Glomerular visceral epithelial cell (primary cell): ENCODE measurements around the gene CDS1.

Experiments used
- DNase-seq: peaks from one replicate; pipeline ENCODE4 v3.0.0-alpha.2; 2016; ENCODE audit errors: extremely low spot score

Gene CDS1

DNA sequence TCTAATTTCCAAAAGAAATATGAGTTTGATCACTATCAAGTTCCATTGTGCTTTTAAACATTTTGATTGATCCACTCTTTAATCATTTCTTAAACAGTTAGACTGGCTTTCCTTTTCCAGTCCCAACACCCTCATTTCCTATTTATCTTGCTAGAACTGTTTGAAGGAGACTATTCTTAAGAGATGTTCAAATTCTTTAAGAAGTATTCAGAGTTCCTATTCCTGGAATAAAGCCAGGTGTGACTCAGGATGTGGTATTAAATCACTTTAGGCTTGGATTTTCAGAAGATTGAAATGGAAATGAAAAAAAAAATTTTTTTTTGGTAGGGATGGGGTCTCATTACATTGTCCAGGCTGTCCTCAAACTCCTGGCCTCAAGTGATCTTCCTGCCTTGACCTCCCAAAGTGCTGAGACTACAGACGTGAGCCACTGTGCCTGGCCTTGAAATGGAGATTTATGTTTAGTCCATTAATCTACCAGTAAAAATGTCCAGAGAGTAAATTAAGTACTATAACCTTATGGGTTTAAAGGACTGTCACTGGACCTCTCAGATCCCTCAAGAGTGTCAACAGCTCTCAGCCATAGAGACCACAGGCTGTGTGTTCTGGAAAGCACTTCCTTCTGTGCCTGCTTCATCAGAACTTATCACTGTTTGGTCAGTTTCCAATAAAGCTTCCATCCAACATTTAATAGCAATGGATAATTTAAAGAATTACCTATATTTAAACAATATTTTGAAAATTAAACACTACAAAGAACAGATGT is 90.7 kb downstream of the CDS1 start:
- peak; percentile 80 for DNase-seq

DNA sequence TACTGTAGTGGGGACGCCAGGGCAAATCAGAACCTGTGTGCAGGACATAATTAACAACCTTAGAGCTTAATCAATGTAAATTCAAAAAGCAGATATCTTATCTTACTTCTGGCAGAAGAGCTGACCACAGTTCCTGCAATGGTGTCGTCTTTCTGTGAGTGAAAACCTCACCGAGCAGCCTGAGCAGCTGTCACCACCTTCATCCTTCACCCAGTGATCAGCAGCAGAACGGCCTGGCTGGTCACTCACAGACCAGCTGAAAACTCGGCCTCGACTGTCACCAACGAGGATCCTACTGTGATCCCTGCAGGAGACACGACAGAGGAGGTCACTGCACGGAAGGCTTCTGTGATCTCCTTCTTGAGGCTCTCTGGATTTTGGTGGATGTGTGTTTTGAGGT is 94.2 kb downstream of the CDS1 start:
- no peak for DNase-seq

GRCh38 chr4:84677995-84678394 is 95.1 kb downstream of the CDS1 start:
- DNase-seq, result no peak

- no peak for DNase-seq
These were observed 96.2 kb downstream of the CDS1 start for GRCh38 chr4:84678976-84679744.

DNA sequence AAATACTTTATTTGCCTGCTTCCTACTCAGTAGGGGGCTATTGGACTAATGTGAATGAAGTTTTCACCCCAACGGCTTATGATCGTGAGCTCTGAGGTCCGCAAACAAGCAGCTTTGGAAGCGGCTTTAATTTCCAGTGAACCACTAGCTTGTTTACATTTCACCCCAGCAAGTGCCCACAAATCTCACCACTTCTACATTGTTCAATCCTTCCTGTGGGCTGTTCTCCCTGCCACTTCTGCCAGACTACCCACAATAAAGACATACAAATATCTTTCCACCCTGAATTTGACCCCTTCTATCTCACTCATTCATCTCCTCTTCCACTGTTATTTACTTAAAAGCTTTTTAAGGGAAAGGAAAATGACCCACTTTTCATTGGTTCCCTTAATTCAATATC is 98.0 kb downstream of the CDS1 start:
- no peak for DNase-seq

GRCh38 chr4:84681486-84682274 is 98.8 kb downstream of the CDS1 start:
- peak; percentile 78 for DNase-seq

DNA sequence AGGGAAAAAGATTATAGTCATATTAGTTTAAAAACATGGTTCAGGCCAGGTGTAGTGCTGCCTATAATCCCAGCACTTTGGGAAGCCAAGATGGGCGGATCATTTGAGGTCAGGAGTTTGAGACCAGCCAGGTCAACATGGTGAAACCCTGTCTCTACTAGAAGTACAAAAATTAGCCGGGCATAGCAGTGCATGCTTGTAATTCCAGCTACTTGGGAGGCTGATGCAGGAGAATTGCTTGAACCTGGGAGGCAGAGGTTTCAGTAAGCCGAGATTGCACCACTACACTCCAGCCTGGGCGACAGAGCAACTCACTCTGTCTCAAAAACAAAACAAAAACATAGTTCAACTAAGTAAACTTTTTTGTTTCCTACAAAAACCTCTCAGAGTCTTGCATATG is 99.7 kb downstream of the CDS1 start:
- peak; percentile 16 for DNase-seq

DNA sequence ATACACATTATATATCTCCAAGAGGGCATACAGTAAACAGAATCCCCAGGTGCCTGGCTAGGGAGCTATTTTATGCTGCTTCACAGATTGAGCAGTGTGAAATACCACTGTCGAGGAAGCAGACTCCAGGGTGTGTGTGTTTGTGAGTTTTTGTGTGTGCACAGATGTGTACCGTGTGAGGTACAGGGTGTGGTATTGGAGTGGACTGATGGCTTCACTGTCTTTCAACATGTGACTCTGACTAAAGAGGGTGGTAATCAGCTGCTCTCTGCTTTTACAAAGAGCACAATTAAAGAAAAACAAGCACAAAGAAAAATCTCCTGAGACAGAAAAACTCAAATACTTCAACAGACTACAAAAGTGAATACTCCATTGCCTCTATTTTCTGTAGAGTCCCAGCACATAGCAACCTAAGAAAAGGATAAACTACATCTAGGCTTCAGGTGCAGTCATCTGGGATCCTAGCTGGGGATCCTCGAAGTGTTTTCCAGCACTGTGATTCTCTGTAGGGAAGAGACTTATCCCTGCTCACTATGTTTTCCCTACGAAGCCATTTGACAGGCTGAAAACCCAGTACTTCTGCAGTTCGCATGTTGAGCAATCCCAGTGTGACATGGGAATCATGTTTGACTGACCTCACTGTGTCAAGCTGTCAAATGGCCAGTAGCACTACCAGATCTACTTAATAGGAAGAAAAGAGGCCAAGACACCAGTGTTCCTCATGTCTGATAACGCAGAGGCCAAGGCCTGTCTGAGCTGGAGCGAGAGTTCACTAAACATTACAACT is 100.3 kb downstream of the CDS1 start:
- no peak for DNase-seq

GRCh38 chr4:84684361-84684760 is 101.4 kb downstream of the CDS1 start:
- no peak for DNase-seq

DNA sequence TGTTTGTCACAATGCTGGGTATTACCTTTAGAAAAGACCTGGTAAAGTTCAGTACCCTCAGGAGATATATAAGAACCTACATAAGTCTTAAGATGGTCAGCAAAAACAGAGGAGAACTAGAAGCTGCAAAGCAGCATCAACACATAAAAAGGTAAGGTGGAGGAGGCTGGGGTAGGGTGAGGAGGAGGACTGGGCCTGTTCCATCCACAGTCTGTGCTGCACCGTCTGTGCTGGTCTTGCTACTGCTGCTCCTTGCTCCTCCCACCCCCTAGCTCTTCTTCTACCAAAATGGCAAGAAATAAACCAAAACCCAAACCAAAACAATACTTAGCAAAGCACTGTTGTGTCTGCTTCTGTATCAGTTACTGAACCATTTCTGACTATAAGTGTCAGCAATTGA is 102.2 kb downstream of the CDS1 start:
- no peak for DNase-seq

DNA sequence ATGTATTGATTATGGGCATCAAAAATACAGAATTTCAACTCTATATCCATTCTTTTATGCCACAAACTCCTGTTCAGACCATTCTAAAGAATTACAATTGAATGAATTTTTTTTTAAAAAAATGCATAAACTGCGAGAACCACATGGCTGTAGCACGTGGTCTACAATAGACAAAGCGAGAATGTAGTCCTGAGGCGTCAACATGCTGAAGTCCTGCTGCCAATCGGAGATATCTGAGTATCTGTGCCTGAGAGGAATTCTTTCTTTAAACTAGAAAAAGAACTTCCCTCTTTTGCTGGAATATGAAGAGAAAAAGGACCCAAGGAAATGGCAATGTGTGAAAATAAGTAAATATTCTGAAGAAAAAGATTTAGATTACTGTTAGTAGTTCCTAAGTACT is 105.7 kb downstream of the CDS1 start:
- DNase-seq, result no peak

DNA sequence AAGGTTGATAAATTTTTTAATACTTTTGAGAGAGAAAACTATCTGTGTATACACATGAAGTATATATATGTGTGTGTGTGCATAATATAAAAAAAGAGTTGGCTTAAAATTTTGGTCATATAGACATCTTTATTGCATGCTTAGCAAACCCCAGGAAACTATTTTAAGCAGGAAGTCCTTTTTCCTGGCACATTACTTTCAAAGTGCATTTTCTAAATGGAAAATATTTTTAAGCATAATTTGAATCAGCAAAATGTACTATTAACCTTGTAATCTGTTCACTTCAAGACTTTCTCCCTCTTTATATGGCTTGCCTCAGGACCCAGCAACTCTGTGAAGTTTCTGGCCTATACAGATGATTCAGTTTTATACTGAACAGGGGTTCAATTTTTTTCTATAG is 106.3 kb downstream of the CDS1 start:
- DNase-seq, result no peak

DNA sequence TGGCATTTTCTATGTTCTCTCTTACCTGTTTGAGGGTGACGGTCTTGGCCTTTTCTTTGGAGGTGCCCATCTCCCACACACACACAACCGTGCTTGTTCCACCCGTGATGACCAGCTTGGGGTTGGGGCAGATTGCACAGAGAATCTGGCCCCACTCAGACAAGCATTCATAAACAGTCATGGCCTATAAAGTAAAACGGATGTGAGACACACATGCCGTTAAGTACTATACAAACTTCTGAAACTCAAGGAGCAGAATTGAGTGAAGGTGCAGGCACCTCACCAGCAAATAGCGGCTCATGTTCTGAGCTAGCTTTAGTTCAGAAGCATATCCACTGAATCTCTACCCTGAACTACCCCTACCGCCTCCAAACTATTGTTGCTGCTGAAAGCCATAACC is 107.6 kb downstream of the CDS1 start:
- no peak for DNase-seq

DNA sequence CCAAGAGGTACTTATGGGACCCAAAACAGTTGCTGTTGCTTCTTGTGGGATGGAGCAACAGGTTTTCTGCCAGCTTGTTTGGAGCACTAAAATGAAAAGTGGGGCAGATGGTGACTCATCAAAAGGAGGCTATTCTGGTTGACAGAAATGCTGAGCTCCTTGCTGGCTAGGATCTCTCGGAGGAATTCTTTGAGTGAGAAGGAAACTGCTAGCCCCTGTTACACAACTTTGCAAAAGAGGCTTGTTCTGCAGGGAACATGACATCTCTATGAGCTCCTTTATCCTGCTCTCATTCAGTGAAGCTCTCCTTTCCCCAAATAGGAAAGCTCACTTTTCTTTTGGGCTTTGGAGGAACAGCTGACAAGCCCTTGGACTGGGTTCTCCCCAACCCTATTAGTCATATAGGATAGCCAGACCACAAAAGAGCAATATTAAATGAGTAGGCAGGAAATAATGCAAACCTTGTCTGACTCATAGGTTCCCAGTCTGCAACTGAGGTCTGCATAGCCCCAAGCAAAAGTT is 108.3 kb downstream of the CDS1 start:
- DNase-seq, result peak; percentile 81

- DNase-seq, result no peak
These were observed 108.9 kb downstream of the CDS1 start for GRCh38 chr4:84691800-84692199.

DNA sequence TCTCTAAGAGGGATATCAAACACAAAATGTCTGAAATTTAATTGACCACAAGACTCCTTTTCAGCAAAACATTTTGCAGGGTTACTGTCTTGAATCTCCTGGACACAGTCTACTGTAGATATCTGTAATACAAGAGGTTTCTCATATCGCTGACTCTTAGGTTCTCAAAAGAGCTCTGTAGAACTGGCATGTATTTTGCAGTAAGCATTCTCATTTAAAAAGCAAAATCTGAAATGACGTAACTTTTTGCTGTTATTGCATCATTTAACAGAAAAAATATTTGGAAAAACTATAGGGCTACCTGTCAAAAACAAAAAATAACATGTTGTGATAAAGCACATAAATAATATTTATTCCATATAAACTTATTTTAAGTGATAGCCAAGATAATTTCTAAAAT is 114.2 kb downstream of the CDS1 start:
- DNase-seq, result no peak

DNA sequence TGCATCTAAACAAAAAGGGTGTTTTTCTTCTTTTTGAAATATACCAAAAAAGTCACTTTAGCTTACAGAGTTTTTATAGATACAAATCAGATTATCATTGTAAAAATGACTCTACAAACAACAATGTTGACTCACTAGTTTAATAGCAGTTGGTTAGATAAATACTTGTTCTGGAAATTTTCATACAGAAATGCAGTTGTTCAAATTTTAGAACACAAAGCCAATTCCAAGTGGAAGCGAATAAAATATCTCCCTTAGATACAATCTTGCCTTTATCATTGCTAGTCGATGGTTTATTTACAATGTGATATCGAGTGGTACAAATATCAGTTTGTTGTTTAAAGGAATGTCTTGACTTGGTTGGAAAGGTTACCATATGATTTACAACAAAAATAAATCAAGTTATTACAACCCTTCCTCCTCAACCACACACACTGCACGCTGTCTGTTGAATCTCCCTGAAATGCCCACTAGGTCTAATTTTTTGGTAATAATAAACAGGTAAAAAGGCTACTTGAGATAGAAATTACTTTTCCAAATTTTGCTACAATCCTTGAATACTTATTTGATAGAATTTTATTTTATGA is 114.8 kb downstream of the CDS1 start:
- no peak for DNase-seq

DNA sequence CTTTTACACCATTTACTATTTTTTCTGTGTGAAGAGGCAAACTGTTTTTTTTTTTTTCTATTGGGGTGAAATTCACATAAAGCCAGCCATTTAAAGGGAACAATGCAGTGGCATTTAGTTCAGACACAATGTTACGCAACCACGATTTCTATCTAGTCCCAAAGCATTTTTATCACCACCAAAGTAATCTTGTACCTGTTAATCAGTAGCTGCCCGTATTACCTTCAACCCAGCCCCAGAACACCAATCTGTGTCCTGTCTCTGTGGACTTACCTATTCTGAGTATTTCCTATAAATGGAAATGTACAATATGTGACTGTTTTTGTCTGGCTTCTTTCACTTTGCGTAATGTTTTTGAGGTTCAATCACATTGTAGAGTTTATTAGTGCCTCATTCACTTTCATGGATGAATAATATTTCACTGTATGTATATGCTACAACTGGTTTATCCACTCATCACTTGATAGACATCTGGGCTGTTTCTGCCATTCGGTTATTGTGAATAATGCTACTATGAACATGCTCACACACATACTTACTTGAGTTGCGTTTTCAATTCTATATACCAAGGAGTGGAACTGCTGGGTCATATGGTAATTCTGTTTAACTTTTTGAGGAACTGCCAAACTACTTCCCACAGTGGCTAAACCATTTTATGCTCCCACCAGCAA is 116.2 kb downstream of the CDS1 start:
- DNase-seq, result no peak
